ENCODE data around the gene FTL. TPM values are rescaled to one million over a fixed set of nuclear protein-coding genes. Genes with fewer than 3 reads are reported as not detected.
A peak's percentile ranks its signal among the peaks of the same experiment; 100 is the strongest.

The FTL gene
- total RNA-seq, 1 experiment from 2014 or later: 1,245 TPM

DNA sequence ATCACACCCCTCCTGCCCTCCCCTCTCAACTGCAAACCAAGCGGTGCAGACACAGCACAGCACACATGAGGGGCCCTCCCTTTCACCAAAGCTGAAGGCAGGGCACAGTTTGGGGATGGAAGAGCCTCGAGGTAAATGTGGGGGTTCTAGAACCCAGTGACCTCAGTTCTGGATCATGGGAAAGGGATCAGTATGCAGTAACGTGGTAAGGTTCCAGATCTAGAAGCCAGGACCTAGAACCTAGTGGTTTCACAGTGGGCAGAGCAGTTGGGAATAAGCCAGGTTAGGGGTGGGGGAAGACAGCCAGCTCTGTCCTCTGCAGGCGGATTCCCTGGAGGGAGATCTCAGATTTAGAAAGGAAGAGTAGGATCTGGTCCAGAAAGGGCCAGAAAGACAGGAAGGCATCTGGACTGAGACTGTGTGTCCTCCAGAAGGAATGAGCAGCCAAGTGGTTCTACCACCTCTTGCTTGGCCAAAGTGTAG, 3.1 kb downstream of the FTL start:
- H3K79me2 ChIP-seq (ENCODE audit: insufficient read depth, low read length): no peaks in the 10 kb centered on the region

More for the DNA sequence above, 3.1 kb downstream of the FTL start:
- Histone ChIP-seq H2BK5ac (ENCODE audit: insufficient read length, low read length) (no peak overlapping the region), H3K14ac (ENCODE audit: insufficient read depth, low read length) (no peak overlapping the region), H3K9ac (ENCODE audit: extremely low read depth, insufficient read length, low read length) (no peak overlapping the region), H4K91ac (ENCODE audit: insufficient read length, low read depth, low read length) (no peak overlapping the region), H2BK120ac (ENCODE audit: low read depth, low read length, poor library complexity, severe bottlenecking) (no peak overlapping the region), H3K27ac (ENCODE audit: insufficient read length, low read depth, low read length) (no peak overlapping the region), H3K9me3 (ENCODE audit: control insufficient read depth, low read depth, low read length) (no peaks in the 10 kb centered on the region), H3K27me3 (ENCODE audit: insufficient read depth, low read length) (no peaks in the 10 kb centered on the region), H4K8ac (replicated peaks; ENCODE audit: insufficient read length, low read depth, low read length) (no peak overlapping the region), H2BK12ac (ENCODE audit: insufficient read length, low read depth, low read length) (no peak overlapping the region), H2AK5ac (ENCODE audit: insufficient read length, low read length) (no peak overlapping the region), H3K56ac (ENCODE audit: insufficient read length, low read depth, low read length) (no peak overlapping the region), H2BK20ac (ENCODE audit: low read depth, low read length, poor library complexity, severe bottlenecking) (no peak overlapping the region), H3K4me1 (ENCODE audit: insufficient read depth, low read length) (no peaks in the 10 kb centered on the region), H3K23ac (ENCODE audit: insufficient read length, low read depth, low read length) (no peak overlapping the region), H3K23me2 (ENCODE audit: insufficient read length, low read depth, low read length, poor library complexity, severe bottlenecking) (peaks cover 14% of the 10 kb centered on the region), H3K4ac (ENCODE audit: low read depth, low read length) (no peak overlapping the region), H3K18ac (ENCODE audit: insufficient read length, low read depth, low read length) (no peak overlapping the region), H3K79me1 (ENCODE audit: insufficient read depth, low read depth, low read length, poor library complexity, severe bottlenecking) (no peaks in the 10 kb centered on the region), H3K4me2 (ENCODE audit: insufficient read depth, insufficient read length, low read length) (no peak overlapping the region), H4K20me1 (ENCODE audit: control insufficient read depth, insufficient read depth, insufficient read length) (peaks cover 3% of the 10 kb centered on the region), H3T11ph (ENCODE audit: low read length) (no peak overlapping the region), H2BK15ac (ENCODE audit: low read depth, low read length) (no peak overlapping the region), H2AFZ (ENCODE audit: low read length) (no peak overlapping the region), H4K5ac (ENCODE audit: insufficient read length, low read depth, low read length) (no peak overlapping the region)
- no peak for TF ChIP-seq CTCF (conservative IDR thresholded peaks at IDR 0.05)
- WGBS (ENCODE audit: extremely low coverage, insufficient read length, low lambda C conversion rate): no CpG with 5 or more reads among the region's 4 CpGs
- Mint-ChIP-seq H3K27me3 (ENCODE audit: low read depth) (peaks cover 2% of the 10 kb centered on the region; the same call in 1 of the 2 replicates), H3K4me3 (peak overlapping the region in 1 of 2 experiments; percentile 44; a peak in 1 of 5 replicates), H3K9me3 (peaks cover 0 to 5% of the 10 kb centered on the region in 2 experiments; a peak in 1 of 5 replicates), H3K36me3 (ENCODE audit: insufficient read depth in 1 of 3, low read depth in 3 of 3) (peaks cover 36 to 54% (median 52%) of the 10 kb centered on the region in 3 experiments; a peak in 6 of 7 replicates), H3K4me1 (peaks cover 26 to 43% of the 10 kb centered on the region in 2 experiments), H3K27ac (peak overlapping the region in 2 of 3 experiments; percentile 50 to 66; a peak in 2 of 7 replicates)
- DNase-seq: no peak

All from H9 (cell line).